PFSK-1 (cell line): ENCODE measurements around the gene SAMD4A.

ENCODE experiments used
- FOXP2 ChIP-seq: optimal IDR thresholded peaks from 2 replicates; pipeline ENCODE3; 2011; ENCODE audit warnings: borderline replicate concordance, control low read depth, inconsistent platforms; ENCODE audit not compliant: insufficient read depth; ENCODE audit errors: extremely low read length, extremely low read depth
- POLR2AphosphoS5 ChIP-seq: IDR thresholded peaks from 2 replicates; pipeline ENCODE4 v1.6.1; 2012; ENCODE audit warnings: low read depth, mild to moderate bottlenecking, control low read depth, low read length, moderate library complexity
- REST ChIP-seq, 2 experiments: IDR thresholded peaks; 2 replicates each; pipeline versions ENCODE4 v1.6.1 to v1.8.0; 2011 to 2012; ENCODE audit warnings: low read depth in 2 of 2, low read length in 2 of 2, control low read depth in 1 of 2, inconsistent platforms in 1 of 2, mild to moderate bottlenecking in 1 of 2, moderate library complexity in 1 of 2; ENCODE audit not compliant: insufficient read depth in 1 of 2
- SIN3A ChIP-seq: IDR thresholded peaks from 2 replicates; pipeline ENCODE4 v1.6.1; 2012; ENCODE audit warnings: mild to moderate bottlenecking, low read length, moderate library complexity, borderline replicate concordance; ENCODE audit not compliant: insufficient read depth
- TAF1 ChIP-seq: IDR thresholded peaks from 2 replicates; pipeline ENCODE4 v1.6.1; 2012; ENCODE audit warnings: low read length, control low read depth, borderline replicate concordance; ENCODE audit not compliant: insufficient read depth

Gene SAMD4A

GRCh38 chr14:54654605-54655004, 87.7 kb downstream of the SAMD4A start:
- TF ChIP-seq POLR2AphosphoS5, result no peak
- TF ChIP-seq TAF1, result no peak
- no peak for TF ChIP-seq REST (IDR thresholded peaks at IDR 0.05; ENCODE audit: insufficient read depth in 1 of 2, low read depth in 2 of 2, low read length in 2 of 2)
- TF ChIP-seq FOXP2, result no peak
- TF ChIP-seq SIN3A, result no peak

- TF ChIP-seq SIN3A (no peak), TAF1 (no peak), POLR2AphosphoS5 (no peak), FOXP2 (no peak), REST (IDR thresholded peaks at IDR 0.05; ENCODE audit: insufficient read depth in 1 of 2, low read depth in 2 of 2, low read length in 2 of 2) (no peak)
These were observed 91.9 kb downstream of the SAMD4A start for GRCh38 chr14:54658836-54659235.

GRCh38 chr14:54659365-54659764, 92.4 kb downstream of the SAMD4A start:
- TF ChIP-seq POLR2AphosphoS5 (no peak), FOXP2 (no peak), REST (IDR thresholded peaks at IDR 0.05; ENCODE audit: insufficient read depth in 1 of 2, low read depth in 2 of 2, low read length in 2 of 2) (no peak), TAF1 (no peak), SIN3A (no peak)

GRCh38 chr14:54660604-54661111, 93.7 kb downstream of the SAMD4A start:
- TF ChIP-seq TAF1 (no peak), POLR2AphosphoS5 (no peak), REST (IDR thresholded peaks at IDR 0.05; ENCODE audit: insufficient read depth in 1 of 2, low read depth in 2 of 2, low read length in 2 of 2) (no peak), FOXP2 (no peak), SIN3A (no peak)

- TF ChIP-seq FOXP2 (no peak), POLR2AphosphoS5 (no peak), SIN3A (no peak), TAF1 (no peak), REST (IDR thresholded peaks at IDR 0.05; ENCODE audit: insufficient read depth in 1 of 2, low read depth in 2 of 2, low read length in 2 of 2) (no peak)
These were observed 95.7 kb downstream of the SAMD4A start for GRCh38 chr14:54662491-54663133.
